GM12865 (cell line): ENCODE results near the gene LDHB.
"Not testable (repeated sequence)": the region's sequence is repeated elsewhere in the genome, so short reads cannot be mapped to it uniquely, and the experiment has no call there.

Experiments used
- DNase-seq: peaks from one replicate; pipeline ENCODE4 v3.0.0; 2010; ENCODE audit warnings: low read depth
- H3K4me3 ChIP-seq: 2 replicates; pipeline ENCODE4 v1.5.1; 2011; ENCODE audit warnings: mild to moderate bottlenecking, low read depth, low read length, control low read depth
- CTCF ChIP-seq: IDR thresholded peaks from 2 replicates; pipeline ENCODE4 v1.5.1; 2011; ENCODE audit warnings: low read length, control low read depth, low read depth, inconsistent platforms; ENCODE audit not compliant: insufficient read depth; ENCODE audit errors: missing control alignments

The LDHB gene

GRCh38 chr12:21649034-21649433, 8.6 kb downstream of the LDHB start:
- no peak for TF ChIP-seq CTCF
- no peak overlapping the region for H3K4me3 ChIP-seq
- no peak for DNase-seq

GRCh38 chr12:21648378-21648777, 9.3 kb downstream of the LDHB start:
- no peak for TF ChIP-seq CTCF
- no peak for DNase-seq

GRCh38 chr12:21647179-21647578, 10.5 kb downstream of the LDHB start:
- no peak overlapping the region for H3K4me3 ChIP-seq
- no peak for DNase-seq
- TF ChIP-seq CTCF = no peak

More at GRCh38 chr12:21648378-21648777, 9.3 kb downstream of the LDHB start:
- H3K4me3 ChIP-seq = no peak overlapping the region

- H3K4me3 ChIP-seq, DNase-seq: not testable (repeated sequence)
Observed at GRCh38 chr12:21645041-21645500, 12.6 kb downstream of the LDHB start.

- no peak for TF ChIP-seq CTCF
- H3K4me3 ChIP-seq = no peak overlapping the region
- DNase-seq = no peak
Observed at GRCh38 chr12:21644516-21644915, 13.1 kb downstream of the LDHB start.

GRCh38 chr12:21643758-21644157, 13.9 kb downstream of the LDHB start:
- DNase-seq = no peak
- no peak for TF ChIP-seq CTCF
- no peak overlapping the region for H3K4me3 ChIP-seq

GRCh38 chr12:21642707-21643389, 14.8 kb downstream of the LDHB start:
- no peak for TF ChIP-seq CTCF
- DNase-seq = no peak

More at GRCh38 chr12:21642707-21643389, 14.8 kb downstream of the LDHB start:
- H3K4me3 ChIP-seq = no peak overlapping the region
